ENCODE measurements around the gene KLRC1.

Gene KLRC1

DNA sequence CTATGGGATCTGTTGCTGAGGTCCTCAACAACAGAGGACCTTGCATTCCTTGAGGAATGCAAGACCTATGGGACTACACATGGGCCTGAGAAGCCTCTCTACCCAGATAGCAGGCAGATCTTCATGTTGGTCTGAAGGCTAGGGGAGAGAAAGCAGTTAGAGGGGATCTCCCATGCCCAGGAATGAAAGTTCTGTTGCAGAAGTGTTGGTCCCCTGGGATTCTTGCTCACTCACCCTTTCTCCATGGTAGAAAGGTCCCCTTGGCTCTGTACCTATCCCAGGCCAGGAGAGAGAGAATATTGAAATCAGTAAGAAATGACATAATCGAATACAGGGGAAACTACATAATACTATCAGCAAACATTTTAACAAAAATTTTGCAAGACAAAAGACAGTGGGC, 16.5 kb upstream of the KLRC1 start:
- ATAC-seq = no peak
- TF ChIP-seq, protein P1, sequence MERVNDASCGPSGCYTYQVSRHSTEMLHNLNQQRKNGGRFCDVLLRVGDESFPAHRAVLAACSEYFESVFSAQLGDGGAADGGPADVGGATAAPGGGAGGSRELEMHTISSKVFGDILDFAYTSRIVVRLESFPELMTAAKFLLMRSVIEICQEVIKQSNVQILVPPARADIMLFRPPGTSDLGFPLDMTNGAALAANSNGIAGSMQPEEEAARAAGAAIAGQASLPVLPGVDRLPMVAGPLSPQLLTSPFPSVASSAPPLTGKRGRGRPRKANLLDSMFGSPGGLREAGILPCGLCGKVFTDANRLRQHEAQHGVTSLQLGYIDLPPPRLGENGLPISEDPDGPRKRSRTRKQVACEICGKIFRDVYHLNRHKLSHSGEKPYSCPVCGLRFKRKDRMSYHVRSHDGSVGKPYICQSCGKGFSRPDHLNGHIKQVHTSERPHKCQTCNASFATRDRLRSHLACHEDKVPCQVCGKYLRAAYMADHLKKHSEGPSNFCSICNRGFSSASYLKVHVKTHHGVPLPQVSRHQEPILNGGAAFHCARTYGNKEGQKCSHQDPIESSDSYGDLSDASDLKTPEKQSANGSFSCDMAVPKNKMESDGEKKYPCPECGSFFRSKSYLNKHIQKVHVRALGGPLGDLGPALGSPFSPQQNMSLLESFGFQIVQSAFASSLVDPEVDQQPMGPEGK (CRISPR knock-in tag; IDR thresholded peaks at IDR 0.05; ENCODE audit: borderline replicate concordance) = no peak
- TF ChIP-seq ZFP30 (CRISPR knock-in tag; IDR thresholded peaks at IDR 0.05) = no peak
- no peak for TF ChIP-seq PPARA (CRISPR knock-in tag; IDR thresholded peaks at IDR 0.05; ENCODE audit: borderline replicate concordance)
- no peak for TF ChIP-seq TCF4 (CRISPR knock-in tag; IDR thresholded peaks at IDR 0.05; ENCODE audit: borderline replicate concordance)
- TF ChIP-seq ZNF8 (CRISPR knock-in tag; IDR thresholded peaks at IDR 0.05) = no peak
- TF ChIP-seq ZFP3 (CRISPR knock-in tag; IDR thresholded peaks at IDR 0.05) = no peak
- TF ChIP-seq, protein P2, sequence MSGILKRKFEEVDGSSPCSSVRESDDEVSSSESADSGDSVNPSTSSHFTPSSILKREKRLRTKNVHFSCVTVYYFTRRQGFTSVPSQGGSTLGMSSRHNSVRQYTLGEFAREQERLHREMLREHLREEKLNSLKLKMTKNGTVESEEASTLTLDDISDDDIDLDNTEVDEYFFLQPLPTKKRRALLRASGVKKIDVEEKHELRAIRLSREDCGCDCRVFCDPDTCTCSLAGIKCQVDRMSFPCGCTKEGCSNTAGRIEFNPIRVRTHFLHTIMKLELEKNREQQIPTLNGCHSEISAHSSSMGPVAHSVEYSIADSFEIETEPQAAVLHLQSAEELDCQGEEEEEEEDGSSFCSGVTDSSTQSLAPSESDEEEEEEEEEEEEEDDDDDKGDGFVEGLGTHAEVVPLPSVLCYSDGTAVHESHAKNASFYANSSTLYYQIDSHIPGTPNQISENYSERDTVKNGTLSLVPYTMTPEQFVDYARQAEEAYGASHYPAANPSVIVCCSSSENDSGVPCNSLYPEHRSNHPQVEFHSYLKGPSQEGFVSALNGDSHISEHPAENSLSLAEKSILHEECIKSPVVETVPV (CRISPR knock-in tag; IDR thresholded peaks at IDR 0.05) = no peak
- TF ChIP-seq OSR1 (CRISPR knock-in tag; IDR thresholded peaks at IDR 0.05) = no peak
- TF ChIP-seq ARNTL (CRISPR knock-in tag; IDR thresholded peaks at IDR 0.05; ENCODE audit: borderline replicate concordance, low read depth) = no peak
- TF ChIP-seq BACH2 (CRISPR knock-in tag; IDR thresholded peaks at IDR 0.05; ENCODE audit: borderline replicate concordance) = no peak
- TF ChIP-seq, protein P3, sequence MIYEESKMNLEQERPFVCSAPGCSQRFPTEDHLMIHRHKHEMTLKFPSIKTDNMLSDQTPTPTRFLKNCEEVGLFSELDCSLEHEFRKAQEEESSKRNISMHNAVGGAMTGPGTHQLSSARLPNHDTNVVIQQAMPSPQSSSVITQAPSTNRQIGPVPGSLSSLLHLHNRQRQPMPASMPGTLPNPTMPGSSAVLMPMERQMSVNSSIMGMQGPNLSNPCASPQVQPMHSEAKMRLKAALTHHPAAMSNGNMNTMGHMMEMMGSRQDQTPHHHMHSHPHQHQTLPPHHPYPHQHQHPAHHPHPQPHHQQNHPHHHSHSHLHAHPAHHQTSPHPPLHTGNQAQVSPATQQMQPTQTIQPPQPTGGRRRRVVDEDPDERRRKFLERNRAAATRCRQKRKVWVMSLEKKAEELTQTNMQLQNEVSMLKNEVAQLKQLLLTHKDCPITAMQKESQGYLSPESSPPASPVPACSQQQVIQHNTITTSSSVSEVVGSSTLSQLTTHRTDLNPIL (CRISPR knock-in tag; IDR thresholded peaks at IDR 0.05; ENCODE audit: low read depth) = no peak

DNA sequence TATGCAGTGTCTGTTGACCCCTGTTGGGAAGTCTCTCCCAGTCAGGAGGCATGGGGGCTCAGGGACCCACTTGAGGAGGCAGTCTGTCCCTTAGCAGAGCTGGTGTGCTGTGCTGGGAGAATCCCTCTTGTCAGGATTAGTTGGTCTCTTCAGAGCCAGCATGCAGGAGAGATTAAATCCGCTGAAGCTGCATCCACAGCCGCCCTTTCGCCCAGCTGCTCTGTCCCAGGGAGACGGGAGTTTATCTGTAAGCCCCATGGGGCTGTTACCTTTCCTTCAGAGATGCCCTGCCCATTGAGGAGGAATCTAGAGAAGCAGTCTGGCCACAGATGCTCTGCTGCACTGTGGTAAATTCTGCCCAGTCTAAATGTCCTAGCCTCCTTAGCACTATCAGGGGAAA, 13.1 kb upstream of the KLRC1 start:
- ATAC-seq = no peak
- no peak for TF ChIP-seq ESRRG (CRISPR knock-in tag; IDR thresholded peaks at IDR 0.05)
- no peak for TF ChIP-seq ISL1 (CRISPR knock-in tag; IDR thresholded peaks at IDR 0.05)
- no peak for TF ChIP-seq CSDC2 (CRISPR knock-in tag; IDR thresholded peaks at IDR 0.05)
- no peak for TF ChIP-seq TCF4 (CRISPR knock-in tag; IDR thresholded peaks at IDR 0.05; ENCODE audit: borderline replicate concordance)
- TF ChIP-seq ARNTL (CRISPR knock-in tag; IDR thresholded peaks at IDR 0.05; ENCODE audit: borderline replicate concordance, low read depth) = no peak
- TF ChIP-seq, protein P4, sequence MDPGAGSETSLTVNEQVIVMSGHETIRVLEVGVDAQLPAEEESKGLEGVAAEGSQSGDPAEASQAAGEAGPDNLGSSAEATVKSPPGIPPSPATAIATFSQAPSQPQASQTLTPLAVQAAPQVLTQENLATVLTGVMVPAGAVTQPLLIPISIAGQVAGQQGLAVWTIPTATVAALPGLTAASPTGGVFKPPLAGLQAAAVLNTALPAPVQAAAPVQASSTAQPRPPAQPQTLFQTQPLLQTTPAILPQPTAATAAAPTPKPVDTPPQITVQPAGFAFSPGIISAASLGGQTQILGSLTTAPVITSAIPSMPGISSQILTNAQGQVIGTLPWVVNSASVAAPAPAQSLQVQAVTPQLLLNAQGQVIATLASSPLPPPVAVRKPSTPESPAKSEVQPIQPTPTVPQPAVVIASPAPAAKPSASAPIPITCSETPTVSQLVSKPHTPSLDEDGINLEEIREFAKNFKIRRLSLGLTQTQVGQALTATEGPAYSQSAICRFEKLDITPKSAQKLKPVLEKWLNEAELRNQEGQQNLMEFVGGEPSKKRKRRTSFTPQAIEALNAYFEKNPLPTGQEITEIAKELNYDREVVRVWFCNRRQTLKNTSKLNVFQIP (CRISPR knock-in tag; IDR thresholded peaks at IDR 0.05; ENCODE audit: borderline replicate concordance, low read depth) = no peak
- TF ChIP-seq, protein P3 (CRISPR knock-in tag; IDR thresholded peaks at IDR 0.05; ENCODE audit: low read depth) = no peak
- no peak for TF ChIP-seq ZNF70 (CRISPR knock-in tag; IDR thresholded peaks at IDR 0.05)
- TF ChIP-seq ZNF565 (CRISPR knock-in tag; conservative IDR thresholded peaks at IDR 0.05; ENCODE audit: low read depth) = no peak
- TF ChIP-seq, protein P1 (CRISPR knock-in tag; IDR thresholded peaks at IDR 0.05; ENCODE audit: borderline replicate concordance) = no peak
- no peak for TF ChIP-seq ZC3H10 (CRISPR knock-in tag; IDR thresholded peaks at IDR 0.05)
- TF ChIP-seq, protein P2 (CRISPR knock-in tag; IDR thresholded peaks at IDR 0.05) = no peak
- no peak for TF ChIP-seq TOX (CRISPR knock-in tag; IDR thresholded peaks at IDR 0.05; ENCODE audit: borderline replicate concordance)
